Ovary (tissue), 3 donors: ENCODE data around the gene GORASP1.

ENCODE experiments used
- CTCF ChIP-seq, 3 donors: fragments of 450-650 bp in 2 of 3; fragments of 200-600 bp in 1 of 3; IDR thresholded peaks; one replicate each; pipeline versions ENCODE4 v1.5.1 to v1.8.0; 2016 to 2022; ENCODE audit warnings: antibody characterized with exemption in 3 of 3, mild to moderate bottlenecking in 1 of 3
- EP300 ChIP-seq: sonication (generic); formaldehyde crosslinking; IDR thresholded peaks from one replicate; pipeline ENCODE4 v1.6.1; 2017; ENCODE audit warnings: antibody characterized with exemption
- POLR2A ChIP-seq: fragments of 450-650 bp; IDR thresholded peaks from one replicate; pipeline ENCODE4 v1.6.1; 2017; ENCODE audit warnings: antibody characterized with exemption, mild to moderate bottlenecking, moderate library complexity
- donor health status: DM: no; HTN: no; CAD: no.

GRCh38 chr3:39122813-39123212, 15.4 kb upstream of the GORASP1 start:
- no peak for TF ChIP-seq CTCF (IDR thresholded peaks at IDR 0.05)
- TF ChIP-seq EP300: no peak
- TF ChIP-seq POLR2A: no peak
